ENCODE measurements around the gene CASS4. TPM values are rescaled to one million over a fixed set of nuclear protein-coding genes. Genes with fewer than 3 reads are reported as not detected.

CASS4 gene
- total RNA-seq, 2 donors from 2014 or later: not detected

- Mint-ChIP-seq H3K4me3 (no peak overlapping the region), H3K36me3 (ENCODE audit: low read depth) (peaks cover 72% of the 10 kb centered on the region), H3K9me3 (no peaks in the 10 kb centered on the region), H3K27me3 (ENCODE audit: insufficient read depth) (no peaks in the 10 kb centered on the region), H3K4me1 (no peaks in the 10 kb centered on the region), H3K27ac (no peak overlapping the region)
- Histone ChIP-seq H3K9ac (ENCODE audit: extremely low read depth, low read length, poor library complexity, severe bottlenecking) (no peak overlapping the region), H3K9me3 (ENCODE audit: control insufficient read depth, low read length) (no peaks in the 10 kb centered on the region), H3K27ac (ENCODE audit: low read depth, low read length) (no peak overlapping the region), H3K27me3 (ENCODE audit: control insufficient read depth, insufficient read depth, low read length, poor library complexity, severe bottlenecking) (no peaks in the 10 kb centered on the region), H3K4me3 (ENCODE audit: low read length) (no peak overlapping the region), H3K4me1 (ENCODE audit: control insufficient read depth, insufficient read depth, low read length) (no peaks in the 10 kb centered on the region), H3K36me3 (ENCODE audit: control insufficient read depth, insufficient read depth, low read length) (peaks cover 80% of the 10 kb centered on the region)
- no peak for TF ChIP-seq CTCF (conservative IDR thresholded peaks at IDR 0.05)
- no peak for DNase-seq
- WGBS, 2 experiments (ENCODE audit: insufficient coverage in 1 of 2, insufficient read length in 1 of 2): 96 to 100% methylated on average over 5 to 7 of the region's 7 CpGs
Observed at GRCh38 chr20:56483970-56484369, 71.9 kb downstream of the CASS4 start.

- Mint-ChIP-seq H3K27ac (no peak overlapping the region), H3K36me3 (ENCODE audit: low read depth) (peaks cover 70% of the 10 kb centered on the region), H3K4me3 (no peak overlapping the region), H3K9me3 (no peaks in the 10 kb centered on the region), H3K27me3 (ENCODE audit: insufficient read depth) (no peaks in the 10 kb centered on the region), H3K4me1 (no peaks in the 10 kb centered on the region)
- Histone ChIP-seq H3K9ac (ENCODE audit: extremely low read depth, low read length, poor library complexity, severe bottlenecking) (no peak overlapping the region), H3K4me1 (ENCODE audit: control insufficient read depth, insufficient read depth, low read length) (no peaks in the 10 kb centered on the region), H3K36me3 (ENCODE audit: control insufficient read depth, insufficient read depth, low read length) (peaks cover 70% of the 10 kb centered on the region), H3K9me3 (ENCODE audit: control insufficient read depth, low read length) (no peaks in the 10 kb centered on the region), H3K4me3 (ENCODE audit: low read length) (no peak overlapping the region), H3K27me3 (ENCODE audit: control insufficient read depth, insufficient read depth, low read length, poor library complexity, severe bottlenecking) (no peaks in the 10 kb centered on the region), H3K27ac (ENCODE audit: low read depth, low read length) (no peak overlapping the region)
- 95 to 96% methylated on average over 10 to 11 of the region's 11 CpGs for WGBS, 2 experiments (ENCODE audit: insufficient coverage in 1 of 2, insufficient read length in 1 of 2)
- TF ChIP-seq CTCF (conservative IDR thresholded peaks at IDR 0.05): no peak
- DNase-seq: no peak
Observed at GRCh38 chr20:56487216-56487615, 75.2 kb downstream of the CASS4 start.

GRCh38 chr20:56488566-56488965 is 76.5 kb downstream of the CASS4 start:
- Mint-ChIP-seq H3K4me3 (no peak overlapping the region), H3K36me3 (ENCODE audit: low read depth) (peaks cover 70% of the 10 kb centered on the region), H3K4me1 (no peaks in the 10 kb centered on the region), H3K27me3 (ENCODE audit: insufficient read depth) (no peaks in the 10 kb centered on the region), H3K9me3 (no peaks in the 10 kb centered on the region), H3K27ac (peak overlapping the region; percentile 44)
- Histone ChIP-seq H3K4me1 (ENCODE audit: control insufficient read depth, insufficient read depth, low read length) (no peaks in the 10 kb centered on the region), H3K27me3 (ENCODE audit: control insufficient read depth, insufficient read depth, low read length, poor library complexity, severe bottlenecking) (no peaks in the 10 kb centered on the region), H3K9me3 (ENCODE audit: control insufficient read depth, low read length) (no peaks in the 10 kb centered on the region), H3K36me3 (ENCODE audit: control insufficient read depth, insufficient read depth, low read length) (peaks cover 61% of the 10 kb centered on the region), H3K9ac (ENCODE audit: extremely low read depth, low read length, poor library complexity, severe bottlenecking) (no peak overlapping the region), H3K27ac (ENCODE audit: low read depth, low read length) (no peak overlapping the region), H3K4me3 (ENCODE audit: low read length) (no peak overlapping the region)
- no peak for TF ChIP-seq CTCF (conservative IDR thresholded peaks at IDR 0.05)
- WGBS, 2 experiments (ENCODE audit: insufficient coverage in 1 of 2, insufficient read length in 1 of 2): 94 to 97% methylated on average over 4 to 5 of the region's 5 CpGs
- no peak for DNase-seq
